HG02943 (cell line): ENCODE data around the gene KIAA0513.

Experiments used
- ATAC-seq: cut with Tn5 transposase; IDR thresholded peaks from one replicate; pipeline ENCODE4 v1.9.1; 2021; ENCODE audit warnings: mild to moderate bottlenecking, low read depth, moderate library complexity; ENCODE audit not compliant: unreplicated experiment

The KIAA0513 gene

DNA sequence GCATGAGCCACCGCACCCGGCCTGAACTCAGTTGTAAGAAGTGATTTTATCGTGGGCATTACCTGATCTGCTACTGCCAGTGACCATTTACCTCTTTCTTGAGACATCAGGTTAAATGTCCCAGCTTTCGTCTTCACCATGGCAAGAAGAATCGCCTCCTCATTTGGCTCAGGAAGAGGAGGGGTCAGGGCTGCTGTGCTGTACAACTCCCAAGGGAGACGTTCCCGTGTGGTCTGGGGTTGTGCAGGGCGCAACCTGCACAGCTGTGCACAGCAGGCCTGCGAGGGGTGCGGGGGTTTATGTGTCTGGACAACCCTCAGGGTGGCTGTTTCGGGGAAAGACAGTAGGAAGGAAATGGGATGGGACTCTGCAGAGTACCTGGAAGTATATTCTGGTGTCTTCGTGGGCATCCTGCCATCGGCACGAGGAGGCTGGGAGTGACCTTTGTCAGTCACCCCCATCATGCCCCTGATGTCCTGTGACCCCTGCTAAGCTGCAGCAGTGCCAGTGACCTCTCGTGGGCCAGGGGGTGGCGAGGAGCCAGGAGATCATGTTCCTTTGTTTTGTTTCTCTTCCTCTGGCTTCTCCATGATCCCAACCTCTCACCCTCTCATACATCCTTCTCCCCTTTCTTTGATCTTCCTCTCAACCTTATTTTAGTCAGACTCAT lies 57.4 kb downstream of the KIAA0513 start:
- no peak for ATAC-seq

DNA sequence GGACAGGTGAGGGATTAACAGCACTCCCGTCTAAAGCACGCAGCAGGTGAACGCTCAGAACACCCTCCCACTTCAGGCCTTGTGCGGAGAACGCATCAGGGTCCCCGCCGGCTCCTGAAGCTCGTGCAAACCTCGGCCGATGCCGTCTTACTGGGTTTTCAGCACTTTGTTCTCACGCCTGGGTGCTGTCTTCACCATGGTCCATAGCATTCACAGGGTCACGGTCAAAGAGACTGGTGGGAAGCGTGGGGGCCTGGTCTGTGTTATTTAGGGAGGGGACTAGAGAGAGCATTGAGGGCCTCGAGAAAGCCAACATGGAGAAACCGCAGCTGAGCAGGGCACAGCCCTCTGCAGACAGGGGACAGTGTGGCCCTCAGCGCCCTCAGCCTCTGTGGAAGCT lies 58.1 kb downstream of the KIAA0513 start:
- no peak for ATAC-seq

GRCh38 chr16:85086347-85087291 lies 59.0 kb downstream of the KIAA0513 start:
- ATAC-seq: no peak

DNA sequence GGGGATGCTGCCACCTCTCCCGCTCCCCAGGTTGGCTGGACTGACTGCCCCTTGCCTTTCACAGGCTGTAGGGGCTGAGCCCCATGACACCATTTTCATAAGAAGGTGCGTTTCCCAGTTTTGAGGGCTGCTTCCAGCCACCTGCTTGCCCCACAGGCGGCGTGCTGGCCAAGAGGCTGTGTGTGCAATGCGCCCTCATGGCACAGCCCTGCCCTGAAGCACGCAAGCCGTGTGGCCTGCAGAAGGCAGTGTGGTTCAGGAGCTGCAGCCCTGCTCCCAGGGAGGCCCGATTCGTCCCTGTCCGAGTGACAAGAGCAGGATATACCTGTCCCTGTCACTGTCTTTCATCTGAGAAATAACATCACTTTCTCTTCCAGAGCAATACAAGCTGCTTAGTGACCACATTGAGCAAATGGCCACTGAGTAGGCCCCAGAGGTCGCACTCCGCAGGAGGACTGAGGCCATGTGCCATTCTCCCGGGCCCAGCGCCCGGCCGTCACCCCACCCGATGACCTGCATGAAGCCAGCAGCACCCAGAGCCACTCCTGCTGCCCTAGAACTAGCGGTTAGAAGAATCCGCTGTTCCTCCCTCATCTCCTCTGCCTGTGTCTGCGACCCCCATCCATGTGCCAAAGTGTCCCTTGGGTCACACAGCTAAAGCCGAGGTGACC lies 60.4 kb downstream of the KIAA0513 start:
- ATAC-seq: no peak

GRCh38 chr16:85088570-85089199 lies 61.1 kb downstream of the KIAA0513 start:
- no peak for ATAC-seq

DNA sequence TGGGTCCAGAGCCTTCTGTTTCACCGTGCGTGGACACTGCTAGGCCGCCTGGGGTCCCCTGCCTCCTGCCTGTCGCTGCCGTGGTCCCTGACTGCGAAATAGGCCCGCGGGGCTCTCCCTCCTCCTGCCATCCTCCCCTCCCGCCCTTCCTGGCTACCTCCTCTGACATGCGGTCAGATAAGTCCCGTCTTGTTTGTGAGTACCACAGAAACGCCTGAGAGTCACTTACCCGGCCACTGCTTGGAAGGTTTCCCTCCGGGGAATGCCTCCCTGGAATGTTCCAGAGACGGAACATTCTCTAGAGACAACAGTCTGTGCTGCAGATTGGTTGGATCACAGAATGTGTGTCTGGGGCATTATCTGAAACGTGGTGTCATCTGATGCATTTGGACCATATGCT lies 61.9 kb downstream of the KIAA0513 start:
- ATAC-seq: no peak

GRCh38 chr16:85090181-85090580 lies 62.6 kb downstream of the KIAA0513 start:
- no peak for ATAC-seq

- ATAC-seq: no peak
Measured at GRCh38 chr16:85090873-85091521, 63.4 kb downstream of the KIAA0513 start.

DNA sequence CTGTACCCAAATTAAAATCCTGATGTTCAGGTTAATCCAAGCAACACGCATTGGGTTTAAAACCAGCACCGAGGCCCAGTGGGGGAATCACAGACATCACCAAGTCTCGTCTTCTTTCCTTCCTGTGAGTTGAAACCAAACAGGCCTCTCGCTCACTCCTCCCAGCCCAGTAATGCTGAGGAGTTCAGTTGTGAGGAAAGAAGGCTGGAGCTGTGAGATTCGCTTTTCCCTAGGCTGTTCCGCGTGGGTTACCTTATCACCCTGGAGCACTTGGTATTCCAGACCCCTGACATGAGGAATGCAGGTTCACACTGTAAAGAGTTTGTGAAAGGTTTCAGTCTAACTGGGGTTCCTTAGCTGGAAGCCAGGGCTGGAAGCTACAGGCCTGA lies 63.9 kb downstream of the KIAA0513 start:
- no peak for ATAC-seq

GRCh38 chr16:85092309-85092708 lies 64.7 kb downstream of the KIAA0513 start:
- no peak for ATAC-seq

DNA sequence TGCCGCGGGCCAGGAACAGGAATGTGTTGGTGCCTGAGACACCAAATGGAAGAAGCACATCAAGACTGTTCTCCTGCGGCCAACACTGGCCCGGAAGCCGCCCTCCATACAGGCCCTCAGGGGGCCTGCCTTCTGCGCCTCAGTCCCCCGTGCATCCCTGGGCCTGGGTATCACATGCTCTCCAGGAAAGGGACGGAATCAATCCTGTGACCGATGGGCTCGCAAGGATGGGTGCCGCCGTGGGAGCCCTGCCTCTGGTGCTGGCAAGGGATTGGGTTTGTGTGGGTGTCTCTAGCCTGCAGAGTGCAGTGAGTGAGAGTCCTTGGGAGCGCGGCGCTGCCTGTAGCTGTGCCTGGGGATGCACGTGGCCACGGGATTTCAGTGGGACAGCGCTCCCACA lies 65.3 kb downstream of the KIAA0513 start:
- no peak for ATAC-seq

GRCh38 chr16:85093705-85094104 lies 66.1 kb downstream of the KIAA0513 start:
- no peak for ATAC-seq

DNA sequence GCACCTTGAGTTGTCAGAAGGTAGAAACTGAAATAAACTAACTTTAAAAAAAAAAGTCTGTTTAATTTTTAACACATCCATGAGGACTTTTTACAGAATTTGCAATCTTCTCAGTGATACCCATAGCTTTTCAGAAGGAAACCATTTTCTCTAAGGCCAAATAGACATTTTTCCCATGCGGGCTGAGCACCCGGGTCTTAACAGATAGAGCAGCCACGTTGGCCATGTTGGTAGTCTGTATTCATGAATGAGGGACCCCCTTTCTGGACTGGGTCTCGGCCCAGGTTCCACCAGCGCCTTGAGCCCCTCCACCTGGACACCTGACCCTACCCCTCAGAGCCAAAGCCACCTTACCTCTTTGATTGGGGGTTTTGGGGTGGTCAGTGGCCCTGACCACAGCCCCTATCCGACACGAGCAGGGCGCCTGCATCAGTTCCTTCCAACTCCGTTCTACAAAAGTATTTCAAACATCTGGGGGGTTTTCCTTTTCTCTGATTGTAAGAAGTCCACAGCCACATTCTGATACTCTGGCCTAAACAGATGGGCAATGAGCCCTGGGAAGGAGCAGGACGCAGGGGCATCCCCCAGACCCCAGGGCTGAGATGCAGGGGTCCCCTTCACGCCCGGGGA lies 66.7 kb downstream of the KIAA0513 start:
- ATAC-seq: no peak

- no peak for ATAC-seq
Measured at GRCh38 chr16:85094812-85095211, 67.2 kb downstream of the KIAA0513 start.

GRCh38 chr16:85096921-85097320 lies 69.3 kb downstream of the KIAA0513 start:
- no peak for ATAC-seq

GRCh38 chr16:85098565-85098964 lies 71.0 kb downstream of the KIAA0513 start:
- no peak for ATAC-seq

GRCh38 chr16:85100265-85100664 lies 72.7 kb downstream of the KIAA0513 start:
- no peak for ATAC-seq

GRCh38 chr16:85101956-85102630 lies 74.5 kb downstream of the KIAA0513 start:
- ATAC-seq: no peak
